GM23338 (cell line): ENCODE data around the gene USP3. TPM values are rescaled to one million over a fixed set of nuclear protein-coding genes. Genes with fewer than 3 reads are reported as not detected.

Source experiments
- ATAC-seq: fragments of 200-7000 bp; cut with Tn5 transposase; 3 replicates; pipeline ENCODE4 v1.9.1; 2020
- DNase-seq: peaks from one replicate; pipeline ENCODE4 v3.0.0-alpha.2; 2015; ENCODE audit warnings: low spot score
- H2AFZ ChIP-seq: fragments of 200-600 bp; sonication (generic); 2 replicates; pipeline ENCODE4 v1.8.0; 2016; ENCODE audit warnings: antibody characterized with exemption, mild to moderate bottlenecking, moderate library complexity
- H3F3A ChIP-seq: fragments of 200-600 bp; sonication (generic); replicated peaks from 2 replicates; pipeline ENCODE4 v1.8.0; 2017; ENCODE audit warnings: antibody characterized with exemption, mixed run types, low read depth
- H3K27ac ChIP-seq: fragments of 200-600 bp; sonication (generic); 2 replicates; pipeline ENCODE4 v1.6.1; 2016; ENCODE audit warnings: low read depth
- H3K27me3 ChIP-seq: fragments of 200-600 bp; sonication (generic); 2 replicates; pipeline ENCODE4 v1.8.0; 2016; ENCODE audit warnings: mild to moderate bottlenecking, mixed run types, moderate library complexity; ENCODE audit not compliant: insufficient read depth
- H3K36me3 ChIP-seq: fragments of 200-600 bp; sonication (generic); 2 replicates; pipeline ENCODE4 v1.8.0; 2016; ENCODE audit warnings: mild to moderate bottlenecking; ENCODE audit not compliant: insufficient read depth
- H3K4me1 ChIP-seq: fragments of 200-600 bp; sonication (generic); 2 replicates; pipeline ENCODE4 v1.8.0; 2016; ENCODE audit warnings: mild to moderate bottlenecking, moderate library complexity; ENCODE audit not compliant: insufficient read depth
- H3K4me2 ChIP-seq: fragments of 200-600 bp; sonication (generic); 2 replicates; pipeline ENCODE4 v1.7.1; 2017; ENCODE audit warnings: mixed run types
- H3K4me3 ChIP-seq: fragments of 200-600 bp; sonication (generic); 2 replicates; pipeline ENCODE4 v1.6.1; 2016; ENCODE audit warnings: mixed run types
- H3K79me2 ChIP-seq: fragments of 200-600 bp; sonication (generic); replicated peaks from 2 replicates; pipeline ENCODE4 v1.8.0; 2017; ENCODE audit warnings: mild to moderate bottlenecking; ENCODE audit not compliant: insufficient read depth
- H3K9me2 ChIP-seq: fragments of 200-600 bp; sonication (generic); 2 replicates; pipeline ENCODE4 v1.8.0; 2017; ENCODE audit not compliant: insufficient read depth
- H4K20me1 ChIP-seq: fragments of 200-600 bp; sonication (generic); replicated peaks from 2 replicates; pipeline ENCODE4 v1.8.0; 2017; ENCODE audit warnings: mild to moderate bottlenecking; ENCODE audit not compliant: insufficient read depth
- H3K27ac Mint-ChIP-seq: 2 replicates; pipeline ENCODE4 v1.8.0; 2020; ENCODE audit warnings: inconsistent platforms, mild to moderate bottlenecking, moderate library complexity, mixed read lengths
- H3K27me3 Mint-ChIP-seq: 3 replicates; pipeline ENCODE4 v1.8.0; 2022; ENCODE audit warnings: low read depth, mild to moderate bottlenecking, moderate library complexity, mixed read lengths, inconsistent platforms; ENCODE audit not compliant: insufficient read depth, poor library complexity
- H3K36me3 Mint-ChIP-seq: 3 replicates; pipeline ENCODE4 v1.8.0; 2021; ENCODE audit warnings: low read depth, mild to moderate bottlenecking, inconsistent platforms, moderate library complexity, mixed read lengths
- H3K4me1 Mint-ChIP-seq: 3 replicates; pipeline ENCODE4 v1.8.0; 2020; ENCODE audit warnings: mild to moderate bottlenecking, inconsistent platforms, mixed read lengths
- H3K4me3 Mint-ChIP-seq: 3 replicates; pipeline ENCODE4 v1.8.0; 2021; ENCODE audit warnings: moderate library complexity, mild to moderate bottlenecking, inconsistent platforms, mixed read lengths
- H3K9me3 Mint-ChIP-seq: 3 replicates; pipeline ENCODE4 v1.8.0; 2020; ENCODE audit warnings: moderate library complexity, mild to moderate bottlenecking, inconsistent platforms, mixed read lengths
- ZNF114 ChIP-seq: fragments of 250-450 bp; sonication (Bioruptor Pico); IDR thresholded peaks from 2 replicates; pipeline ENCODE4 v1.5.0; 2020; ENCODE audit warnings: mild to moderate bottlenecking, moderate library complexity
- polyA plus RNA-seq: library from polyadenylated mRNA; unstranded; fragments of >200 nt; fragmentation: Nextera tagmentation; extraction: Ambion mirVana; gene quantifications from 2 replicates; pipeline ENCODE4 v1.2.1, GENCODE V29; 2016
- total RNA-seq: library from RNA; depleted of rRNA; stranded (reverse); fragments of >200 nt; shearing (Covaris generic); gene quantifications from 2 replicates; pipeline ENCODE4 v1.2.3, GENCODE V29; 2014
- TF ChIP-seq, protein P1 (sequence below), 2 experiments: fragments of 200-600 bp in 1 of 2; sonication (generic) in 1 of 2; conservative IDR thresholded peaks; 2 replicates each; pipeline versions ENCODE4 v1.5.1 to v1.6.1; 2016 to 2017; ENCODE audit warnings: antibody characterized with exemption in 2 of 2, low read depth in 2 of 2, mild to moderate bottlenecking in 2 of 2, moderate library complexity in 1 of 2
- TF ChIP-seq, protein P2 (sequence below): IDR thresholded peaks from 2 replicates; pipeline ENCODE4 v1.6.1; 2016; ENCODE audit warnings: antibody characterized with exemption
- TF ChIP-seq, protein P3 (sequence below): fragments of 250-450 bp; sonication (Bioruptor Pico); IDR thresholded peaks from 2 replicates; pipeline ENCODE4 v1.5.0; 2020; ENCODE audit warnings: mild to moderate bottlenecking, moderate library complexity

USP3 gene
- total and polyA plus RNA-seq, 2 experiments from 2014 or later = 9.7 to 9.9 TPM

DNA sequence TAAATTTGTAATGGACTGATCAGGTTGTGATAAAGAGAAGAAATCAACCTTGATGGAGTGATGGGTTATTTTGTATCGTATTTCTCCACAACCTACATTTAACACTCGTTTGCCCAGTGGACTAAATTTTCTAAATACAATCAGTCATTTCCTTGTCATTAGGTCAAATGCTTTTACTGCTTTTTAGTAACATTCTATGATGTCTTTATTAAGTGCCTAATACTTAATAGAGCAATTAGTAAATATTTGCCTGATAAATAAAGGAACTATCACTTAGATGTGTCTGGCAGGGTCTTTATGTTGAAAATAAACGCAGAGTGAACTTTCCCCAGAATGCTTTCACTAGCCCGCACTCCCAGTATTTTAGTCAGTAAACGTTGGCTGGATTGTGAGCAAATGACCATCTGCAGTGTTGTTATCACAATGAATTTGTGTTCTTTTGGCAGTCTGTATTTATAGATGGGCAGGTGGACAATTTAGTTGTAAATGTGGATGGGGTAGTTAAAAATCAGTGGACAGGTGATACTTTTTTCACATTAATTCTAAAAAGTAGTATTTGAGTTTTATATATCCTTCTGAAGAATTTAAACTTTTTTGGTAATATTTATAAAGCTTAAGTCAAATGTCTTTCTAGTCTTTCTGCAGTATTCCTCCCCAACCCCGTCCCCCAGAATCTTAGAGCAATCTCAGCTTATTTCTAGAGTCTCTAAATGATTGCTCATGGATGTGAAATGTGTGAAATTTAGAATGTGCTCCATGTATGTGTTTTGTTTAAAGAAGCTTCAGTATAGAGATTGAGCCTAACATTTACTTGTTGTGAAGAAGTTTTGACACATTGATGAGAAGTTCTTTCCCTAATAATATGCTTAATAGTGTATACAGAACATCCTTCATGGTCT is 4.9 kb downstream of the USP3 start:
- Histone ChIP-seq H4K20me1 (peaks cover 25% of the 10 kb centered on the region), H3K79me2 (no peaks in the 10 kb centered on the region; the same call in 1 of the 2 replicates), H3K27ac (no peak overlapping the region), H3K4me3 (no peak overlapping the region), H3K9me2 (no peaks in the 10 kb centered on the region), H3K4me1 (peaks cover 19% of the 10 kb centered on the region; the same call in 1 of the 2 replicates), H2AFZ (no peak overlapping the region), H3K4me2 (no peak overlapping the region), H3K36me3 (no peaks in the 10 kb centered on the region), H3K27me3 (peaks cover 64% of the 10 kb centered on the region), H3F3A (no peaks in the 10 kb centered on the region)
- no peak for TF ChIP-seq ZNF114 (CRISPR knock-in tag)
- TF ChIP-seq, protein P1, sequence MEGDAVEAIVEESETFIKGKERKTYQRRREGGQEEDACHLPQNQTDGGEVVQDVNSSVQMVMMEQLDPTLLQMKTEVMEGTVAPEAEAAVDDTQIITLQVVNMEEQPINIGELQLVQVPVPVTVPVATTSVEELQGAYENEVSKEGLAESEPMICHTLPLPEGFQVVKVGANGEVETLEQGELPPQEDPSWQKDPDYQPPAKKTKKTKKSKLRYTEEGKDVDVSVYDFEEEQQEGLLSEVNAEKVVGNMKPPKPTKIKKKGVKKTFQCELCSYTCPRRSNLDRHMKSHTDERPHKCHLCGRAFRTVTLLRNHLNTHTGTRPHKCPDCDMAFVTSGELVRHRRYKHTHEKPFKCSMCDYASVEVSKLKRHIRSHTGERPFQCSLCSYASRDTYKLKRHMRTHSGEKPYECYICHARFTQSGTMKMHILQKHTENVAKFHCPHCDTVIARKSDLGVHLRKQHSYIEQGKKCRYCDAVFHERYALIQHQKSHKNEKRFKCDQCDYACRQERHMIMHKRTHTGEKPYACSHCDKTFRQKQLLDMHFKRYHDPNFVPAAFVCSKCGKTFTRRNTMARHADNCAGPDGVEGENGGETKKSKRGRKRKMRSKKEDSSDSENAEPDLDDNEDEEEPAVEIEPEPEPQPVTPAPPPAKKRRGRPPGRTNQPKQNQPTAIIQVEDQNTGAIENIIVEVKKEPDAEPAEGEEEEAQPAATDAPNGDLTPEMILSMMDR (conservative IDR thresholded peaks at IDR 0.05; ENCODE audit: low read depth in 2 of 2) = no peak
- TF ChIP-seq, protein P2, sequence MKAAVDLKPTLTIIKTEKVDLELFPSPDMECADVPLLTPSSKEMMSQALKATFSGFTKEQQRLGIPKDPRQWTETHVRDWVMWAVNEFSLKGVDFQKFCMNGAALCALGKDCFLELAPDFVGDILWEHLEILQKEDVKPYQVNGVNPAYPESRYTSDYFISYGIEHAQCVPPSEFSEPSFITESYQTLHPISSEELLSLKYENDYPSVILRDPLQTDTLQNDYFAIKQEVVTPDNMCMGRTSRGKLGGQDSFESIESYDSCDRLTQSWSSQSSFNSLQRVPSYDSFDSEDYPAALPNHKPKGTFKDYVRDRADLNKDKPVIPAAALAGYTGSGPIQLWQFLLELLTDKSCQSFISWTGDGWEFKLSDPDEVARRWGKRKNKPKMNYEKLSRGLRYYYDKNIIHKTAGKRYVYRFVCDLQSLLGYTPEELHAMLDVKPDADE = no peak
- TF ChIP-seq, protein P3, sequence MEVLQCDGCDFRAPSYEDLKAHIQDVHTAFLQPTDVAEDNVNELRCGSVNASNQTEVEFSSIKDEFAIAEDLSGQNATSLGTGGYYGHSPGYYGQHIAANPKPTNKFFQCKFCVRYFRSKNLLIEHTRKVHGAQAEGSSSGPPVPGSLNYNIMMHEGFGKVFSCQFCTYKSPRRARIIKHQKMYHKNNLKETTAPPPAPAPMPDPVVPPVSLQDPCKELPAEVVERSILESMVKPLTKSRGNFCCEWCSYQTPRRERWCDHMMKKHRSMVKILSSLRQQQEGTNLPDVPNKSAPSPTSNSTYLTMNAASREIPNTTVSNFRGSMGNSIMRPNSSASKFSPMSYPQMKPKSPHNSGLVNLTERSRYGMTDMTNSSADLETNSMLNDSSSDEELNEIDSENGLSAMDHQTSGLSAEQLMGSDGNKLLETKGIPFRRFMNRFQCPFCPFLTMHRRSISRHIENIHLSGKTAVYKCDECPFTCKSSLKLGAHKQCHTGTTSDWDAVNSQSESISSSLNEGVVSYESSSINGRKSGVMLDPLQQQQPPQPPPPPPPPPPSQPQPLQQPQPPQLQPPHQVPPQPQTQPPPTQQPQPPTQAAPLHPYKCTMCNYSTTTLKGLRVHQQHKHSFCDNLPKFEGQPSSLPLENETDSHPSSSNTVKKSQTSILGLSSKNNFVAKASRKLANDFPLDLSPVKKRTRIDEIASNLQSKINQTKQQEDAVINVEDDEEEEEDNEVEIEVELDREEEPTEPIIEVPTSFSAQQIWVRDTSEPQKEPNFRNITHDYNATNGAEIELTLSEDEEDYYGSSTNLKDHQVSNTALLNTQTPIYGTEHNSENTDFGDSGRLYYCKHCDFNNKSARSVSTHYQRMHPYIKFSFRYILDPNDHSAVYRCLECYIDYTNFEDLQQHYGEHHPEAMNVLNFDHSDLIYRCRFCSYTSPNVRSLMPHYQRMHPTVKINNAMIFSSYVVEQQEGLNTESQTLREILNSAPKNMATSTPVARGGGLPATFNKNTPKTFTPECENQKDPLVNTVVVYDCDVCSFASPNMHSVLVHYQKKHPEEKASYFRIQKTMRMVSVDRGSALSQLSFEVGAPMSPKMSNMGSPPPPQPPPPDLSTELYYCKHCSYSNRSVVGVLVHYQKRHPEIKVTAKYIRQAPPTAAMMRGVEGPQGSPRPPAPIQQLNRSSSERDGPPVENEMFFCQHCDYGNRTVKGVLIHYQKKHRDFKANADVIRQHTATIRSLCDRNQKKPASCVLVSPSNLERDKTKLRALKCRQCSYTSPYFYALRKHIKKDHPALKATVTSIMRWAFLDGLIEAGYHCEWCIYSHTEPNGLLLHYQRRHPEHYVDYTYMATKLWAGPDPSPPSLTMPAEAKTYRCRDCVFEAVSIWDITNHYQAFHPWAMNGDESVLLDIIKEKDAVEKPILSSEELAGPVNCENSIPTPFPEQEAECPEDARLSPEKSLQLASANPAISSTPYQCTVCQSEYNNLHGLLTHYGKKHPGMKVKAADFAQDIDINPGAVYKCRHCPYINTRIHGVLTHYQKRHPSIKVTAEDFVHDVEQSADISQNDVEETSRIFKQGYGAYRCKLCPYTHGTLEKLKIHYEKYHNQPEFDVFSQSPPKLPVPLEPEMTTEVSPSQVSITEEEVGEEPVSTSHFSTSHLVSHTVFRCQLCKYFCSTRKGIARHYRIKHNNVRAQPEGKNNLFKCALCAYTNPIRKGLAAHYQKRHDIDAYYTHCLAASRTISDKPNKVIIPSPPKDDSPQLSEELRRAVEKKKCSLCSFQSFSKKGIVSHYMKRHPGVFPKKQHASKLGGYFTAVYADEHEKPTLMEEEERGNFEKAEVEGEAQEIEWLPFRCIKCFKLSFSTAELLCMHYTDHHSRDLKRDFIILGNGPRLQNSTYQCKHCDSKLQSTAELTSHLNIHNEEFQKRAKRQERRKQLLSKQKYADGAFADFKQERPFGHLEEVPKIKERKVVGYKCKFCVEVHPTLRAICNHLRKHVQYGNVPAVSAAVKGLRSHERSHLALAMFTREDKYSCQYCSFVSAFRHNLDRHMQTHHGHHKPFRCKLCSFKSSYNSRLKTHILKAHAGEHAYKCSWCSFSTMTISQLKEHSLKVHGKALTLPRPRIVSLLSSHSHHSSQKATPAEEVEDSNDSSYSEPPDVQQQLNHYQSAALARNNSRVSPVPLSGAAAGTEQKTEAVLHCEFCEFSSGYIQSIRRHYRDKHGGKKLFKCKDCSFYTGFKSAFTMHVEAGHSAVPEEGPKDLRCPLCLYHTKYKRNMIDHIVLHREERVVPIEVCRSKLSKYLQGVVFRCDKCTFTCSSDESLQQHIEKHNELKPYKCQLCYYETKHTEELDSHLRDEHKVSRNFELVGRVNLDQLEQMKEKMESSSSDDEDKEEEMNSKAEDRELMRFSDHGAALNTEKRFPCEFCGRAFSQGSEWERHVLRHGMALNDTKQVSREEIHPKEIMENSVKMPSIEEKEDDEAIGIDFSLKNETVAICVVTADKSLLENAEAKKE (CRISPR knock-in tag) = no peak
- H3K9me3 Mint-ChIP-seq = no peaks in the 10 kb centered on the region
- ATAC-seq (no peak), DNase-seq (no peak)
- H3K27ac Mint-ChIP-seq = no peak overlapping the region
- H3K36me3 Mint-ChIP-seq = no peaks in the 10 kb centered on the region
- H3K4me3 Mint-ChIP-seq = no peak overlapping the region
- H3K27me3 Mint-ChIP-seq = peaks cover 27% of the 10 kb centered on the region
- peaks cover 62% of the 10 kb centered on the region for H3K4me1 Mint-ChIP-seq
